HG03442 (cell line): ENCODE results near the gene CNFN.
"Not testable (repeated sequence)": the region's sequence is repeated elsewhere in the genome, so short reads cannot be mapped to it uniquely, and the experiment has no call there.

Experiments
- ATAC-seq: cut with Tn5 transposase; IDR thresholded peaks from one replicate; pipeline ENCODE4 v1.9.1; 2021; ENCODE audit warnings: mild to moderate bottlenecking, moderate library complexity; ENCODE audit not compliant: unreplicated experiment

Gene CNFN

GRCh38 chr19:42352301-42353259, 37.5 kb downstream of the CNFN start:
- ATAC-seq: no peak

- ATAC-seq: no peak
Observed at GRCh38 chr19:42351079-42351735, 38.9 kb downstream of the CNFN start.

- ATAC-seq: no peak
Observed at GRCh38 chr19:42350417-42350816, 39.7 kb downstream of the CNFN start.

GRCh38 chr19:42349378-42350107, 40.6 kb downstream of the CNFN start:
- no peak for ATAC-seq

- no peak for ATAC-seq
Observed at GRCh38 chr19:42348211-42348610, 41.9 kb downstream of the CNFN start.

- ATAC-seq: no peak
Observed at GRCh38 chr19:42345191-42345812, 44.8 kb downstream of the CNFN start.

GRCh38 chr19:42344336-42344893, 45.7 kb downstream of the CNFN start:
- no peak for ATAC-seq

GRCh38 chr19:42343344-42344110, 46.6 kb downstream of the CNFN start:
- ATAC-seq: no peak

GRCh38 chr19:42339922-42340321, 50.2 kb downstream of the CNFN start:
- not testable (repeated sequence) for ATAC-seq

GRCh38 chr19:42339126-42339860, 50.8 kb downstream of the CNFN start:
- not testable (repeated sequence) for ATAC-seq
